Trophoblast cell (in vitro differentiated cells and primary cell): ENCODE results near the gene SLC9A1.

Source experiments
- DNase-seq, 2 donors: peaks; one replicate each; pipeline ENCODE4 v3.0.0-alpha.2; 2016
- H2AFZ ChIP-seq: 2 replicates; pipeline ENCODE4 v1.6.1; 2013; ENCODE audit warnings: low read length, moderate library complexity, mild to moderate bottlenecking; ENCODE audit not compliant: insufficient read depth, poor library complexity
- H2AK5ac ChIP-seq: 2 replicates; pipeline ENCODE4 v1.6.1; 2013; ENCODE audit warnings: mild to moderate bottlenecking, low read length
- H2BK120ac ChIP-seq: 2 replicates; pipeline ENCODE4 v1.6.1; 2013; ENCODE audit warnings: low read length, mild to moderate bottlenecking, moderate library complexity; ENCODE audit not compliant: insufficient read depth, poor library complexity
- H2BK12ac ChIP-seq: 2 replicates; pipeline ENCODE4 v1.6.1; 2013; ENCODE audit warnings: mild to moderate bottlenecking, low read length, moderate library complexity
- H2BK5ac ChIP-seq: 2 replicates; pipeline ENCODE4 v1.6.1; 2013; ENCODE audit warnings: low read length, low read depth, moderate library complexity, mild to moderate bottlenecking; ENCODE audit not compliant: poor library complexity
- H3K14ac ChIP-seq: 2 replicates; pipeline ENCODE4 v1.6.1; 2013; ENCODE audit warnings: mild to moderate bottlenecking, low read length
- H3K18ac ChIP-seq: 2 replicates; pipeline ENCODE4 v1.6.1; 2013; ENCODE audit warnings: mild to moderate bottlenecking, low read length
- H3K23ac ChIP-seq: 2 replicates; pipeline ENCODE4 v1.6.1; 2013; ENCODE audit warnings: low read length
- H3K27ac ChIP-seq: 2 replicates; pipeline ENCODE4 v1.5.1; 2013; ENCODE audit warnings: low read depth, mild to moderate bottlenecking, inconsistent platforms, low read length, moderate library complexity
- H3K27me3 ChIP-seq: 2 replicates; pipeline ENCODE4 v1.6.1; 2013; ENCODE audit warnings: inconsistent platforms, mild to moderate bottlenecking, low read length, moderate library complexity; ENCODE audit not compliant: insufficient read depth
- H3K36me3 ChIP-seq, 2 experiments: 1 replicate in 1 of 2; 2 replicates in 1 of 2; pipeline ENCODE4 v1.6.1; 2013; ENCODE audit warnings: low read length in 2 of 2, mild to moderate bottlenecking in 2 of 2, moderate library complexity in 1 of 2; ENCODE audit not compliant: insufficient read depth in 2 of 2, control insufficient read depth in 1 of 2
- H3K4ac ChIP-seq: 2 replicates; pipeline ENCODE4 v1.6.1; 2013; ENCODE audit warnings: low read depth, mild to moderate bottlenecking, low read length, moderate library complexity
- H3K4me1 ChIP-seq, 2 experiments: 1 replicate in 1 of 2; 2 replicates in 1 of 2; pipeline ENCODE4 v1.6.1; 2013; ENCODE audit warnings: low read length in 2 of 2, mild to moderate bottlenecking in 2 of 2, moderate library complexity in 1 of 2; ENCODE audit not compliant: insufficient read depth in 2 of 2, control insufficient read depth in 1 of 2
- H3K4me2 ChIP-seq: 2 replicates; pipeline ENCODE4 v1.6.1; 2013; ENCODE audit warnings: inconsistent platforms, mild to moderate bottlenecking, low read length, moderate library complexity
- H3K4me3 ChIP-seq: 2 replicates; pipeline ENCODE4 v1.5.1; 2013; ENCODE audit warnings: mild to moderate bottlenecking, low read depth, low read length, inconsistent platforms
- H3K79me1 ChIP-seq: one replicate; pipeline ENCODE4 v1.6.1; 2013; ENCODE audit warnings: low read length
- H3K79me2 ChIP-seq: 2 replicates; pipeline ENCODE4 v1.6.1; 2013; ENCODE audit warnings: low read length, mild to moderate bottlenecking; ENCODE audit not compliant: control insufficient read depth, insufficient read depth, poor library complexity
- H3K9ac ChIP-seq: 2 replicates; pipeline ENCODE4 v1.6.1; 2013; ENCODE audit warnings: mild to moderate bottlenecking, low read length
- H3K9me3 ChIP-seq: 2 replicates; pipeline ENCODE4 v1.6.1; 2013; ENCODE audit warnings: low read depth, mild to moderate bottlenecking, control low read depth, inconsistent platforms, low read length; ENCODE audit not compliant: insufficient read depth
- H4K12ac ChIP-seq: 2 replicates; pipeline ENCODE4 v1.6.1; 2013; ENCODE audit warnings: low read depth, mild to moderate bottlenecking, low read length, moderate library complexity
- H4K8ac ChIP-seq: 2 replicates; pipeline ENCODE4 v1.6.1; 2013; ENCODE audit warnings: low read depth, mild to moderate bottlenecking, low read length, moderate library complexity
- H4K91ac ChIP-seq: one replicate; pipeline ENCODE4 v1.6.1; 2013; ENCODE audit warnings: low read depth, mild to moderate bottlenecking, low read length, moderate library complexity
- WGBS: extraction: QIAGEN DNeasy Blood & Tissue Kit; methylation state at CpG from one replicate; pipeline ENCODE4 v1.1.7; 2013; ENCODE audit warnings: missing lambda C conversion rate; ENCODE audit not compliant: insufficient read length, insufficient coverage; ENCODE audit errors: extremely low coverage; 5-methylcytosine and 5-hydroxymethylcytosine counted together

SLC9A1 gene

DNA sequence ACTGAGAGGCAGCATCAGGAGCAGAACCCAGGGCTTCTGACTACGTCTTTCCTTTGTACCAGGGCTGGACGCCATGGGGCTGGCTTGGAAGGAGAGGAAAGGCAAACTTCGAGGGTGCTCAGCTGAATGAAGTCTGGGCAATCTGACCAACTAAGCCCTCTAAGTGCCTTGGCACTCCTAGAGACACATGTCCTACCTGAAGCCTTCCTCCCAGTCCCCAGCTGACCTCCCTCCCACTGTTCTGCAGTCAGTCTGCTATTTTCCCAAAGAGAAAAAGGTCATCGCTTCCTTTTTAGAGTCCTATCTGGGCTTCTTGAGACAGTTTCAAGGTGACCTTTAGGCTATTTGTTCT, 5.2 kb downstream of the SLC9A1 start:
- Histone ChIP-seq H2BK12ac (no peak overlapping the region), H3K9me3 (no peaks in the 10 kb centered on the region)
- no CpG with 5 or more reads among the region's 4 CpGs for WGBS

DNA sequence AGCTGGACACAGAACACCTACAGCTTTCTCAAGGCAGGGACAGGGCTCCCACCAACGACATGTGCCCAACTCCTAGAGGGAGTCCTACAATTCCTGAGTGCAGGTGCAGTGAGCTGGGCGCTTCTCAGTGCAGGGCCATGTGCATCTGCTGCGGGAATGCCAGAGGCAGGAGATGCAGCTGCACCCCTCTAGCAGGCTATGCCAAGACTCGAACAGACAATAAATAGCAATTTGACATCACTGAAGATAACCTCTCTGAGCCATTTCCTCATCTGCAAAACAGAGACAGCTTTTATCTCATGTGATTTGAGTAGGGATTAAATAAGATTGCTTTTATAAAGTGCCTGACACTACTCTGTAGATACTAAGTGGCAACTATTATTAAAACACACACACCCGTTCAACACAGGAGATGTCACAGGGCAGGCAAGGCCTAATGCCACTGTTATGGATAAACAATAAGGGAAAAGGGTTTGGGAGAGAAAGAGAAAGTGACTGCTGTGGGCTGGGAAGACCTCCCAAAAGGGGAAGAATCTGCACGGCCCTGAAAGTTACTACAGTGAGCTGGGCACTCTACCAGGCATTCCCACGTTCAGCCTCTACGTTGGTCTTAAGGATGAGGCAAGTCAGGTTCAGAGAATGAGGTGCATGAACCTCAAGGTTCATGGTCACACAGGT, 5.7 kb downstream of the SLC9A1 start:
- H2BK120ac ChIP-seq = peak overlapping the region; percentile 63
- no peak overlapping the region for H4K12ac ChIP-seq
- H2AK5ac ChIP-seq = peak overlapping the region; percentile 26
- H3K9ac ChIP-seq = no peak overlapping the region
- no CpG with 5 or more reads among the region's 8 CpGs for WGBS
- H4K91ac ChIP-seq = no peak overlapping the region
- H3K4me2 ChIP-seq = no peak overlapping the region
- H3K79me2 ChIP-seq = peaks cover 30% of the 10 kb centered on the region
- H2BK5ac ChIP-seq = peak overlapping the region; percentile 31
- no peak overlapping the region for H3K27ac ChIP-seq
- H3K4me3 ChIP-seq = no peak overlapping the region
- peak overlapping the region; percentile 29 for H2BK12ac ChIP-seq
- no peak overlapping the region for H4K8ac ChIP-seq
- DNase-seq = no peak
- peaks cover 25% of the 10 kb centered on the region for H3K79me1 ChIP-seq
- no peak overlapping the region for H3K23ac ChIP-seq
- H3K9me3 ChIP-seq = no peaks in the 10 kb centered on the region
- peak overlapping the region; percentile 66 for H3K4ac ChIP-seq
- H3K27me3 ChIP-seq = no peaks in the 10 kb centered on the region
- peaks cover 37 to 59% of the 10 kb centered on the region in 2 experiments for H3K4me1 ChIP-seq
- peak overlapping the region; percentile 72 for H3K18ac ChIP-seq
- no peak overlapping the region for H2AFZ ChIP-seq
- peaks cover 0 to 14% of the 10 kb centered on the region in 2 experiments for H3K36me3 ChIP-seq
- H3K14ac ChIP-seq = peak overlapping the region; percentile 17

More for the DNA sequence above, 5.2 kb downstream of the SLC9A1 start:
- Histone ChIP-seq H3K79me2 (peaks cover 35% of the 10 kb centered on the region), H2BK120ac (no peak overlapping the region), H3K79me1 (peaks cover 27% of the 10 kb centered on the region), H2BK5ac (no peak overlapping the region), H2AK5ac (peak overlapping the region; percentile 26), H4K8ac (no peak overlapping the region), H4K91ac (no peak overlapping the region), H3K4me1 (peaks cover 38 to 56% of the 10 kb centered on the region in 2 experiments), H3K4me3 (no peak overlapping the region), H3K27me3 (no peaks in the 10 kb centered on the region), H3K4me2 (no peak overlapping the region), H3K23ac (no peak overlapping the region), H3K36me3 (peaks cover 0 to 14% of the 10 kb centered on the region in 2 experiments), H4K12ac (no peak overlapping the region), H2AFZ (no peak overlapping the region), H3K27ac (no peak overlapping the region), H3K9ac (no peak overlapping the region), H3K14ac (peak overlapping the region; percentile 17), H3K18ac (no peak overlapping the region), H3K4ac (peak overlapping the region; percentile 66)
- no peak for DNase-seq

DNA sequence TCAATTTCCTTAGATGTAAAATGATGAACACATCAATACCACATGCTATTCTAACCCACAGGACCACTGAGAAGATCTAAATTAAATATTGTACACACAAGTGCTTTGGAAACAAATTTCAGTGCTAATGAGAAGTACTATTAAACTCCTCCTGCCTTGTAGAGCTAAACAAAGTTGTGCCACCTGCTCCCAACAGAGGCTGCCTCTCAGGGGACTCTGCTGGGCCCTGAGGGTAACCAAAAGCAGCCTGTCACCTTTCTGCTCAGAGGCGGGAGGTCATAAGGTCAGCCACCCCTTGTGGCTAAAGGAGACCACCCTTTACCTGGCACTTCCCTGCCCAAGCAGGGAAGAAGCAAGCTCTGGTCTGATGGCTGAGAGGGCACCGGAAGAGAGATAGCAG, 6.3 kb downstream of the SLC9A1 start:
- Histone ChIP-seq H2BK120ac (peak overlapping the region; percentile 63), H3K79me1 (peaks cover 23% of the 10 kb centered on the region), H3K36me3 (peaks cover 0 to 14% of the 10 kb centered on the region in 2 experiments), H4K12ac (no peak overlapping the region), H3K79me2 (peaks cover 24% of the 10 kb centered on the region), H2AK5ac (no peak overlapping the region), H3K23ac (no peak overlapping the region), H3K27me3 (no peaks in the 10 kb centered on the region), H2BK5ac (peak overlapping the region; percentile 31), H4K8ac (no peak overlapping the region), H3K4me1 (peaks cover 31 to 55% of the 10 kb centered on the region in 2 experiments), H3K9me3 (no peaks in the 10 kb centered on the region), H3K4ac (peak overlapping the region; percentile 37), H3K27ac (peak overlapping the region; percentile 57), H3K14ac (no peak overlapping the region), H2BK12ac (no peak overlapping the region), H3K4me3 (no peak overlapping the region), H3K9ac (no peak overlapping the region), H4K91ac (peak overlapping the region; percentile 38), H2AFZ (no peak overlapping the region), H3K18ac (peak overlapping the region; percentile 72), H3K4me2 (no peak overlapping the region)
- no CpG with 5 or more reads among the region's 2 CpGs for WGBS
- DNase-seq = no peak

DNA sequence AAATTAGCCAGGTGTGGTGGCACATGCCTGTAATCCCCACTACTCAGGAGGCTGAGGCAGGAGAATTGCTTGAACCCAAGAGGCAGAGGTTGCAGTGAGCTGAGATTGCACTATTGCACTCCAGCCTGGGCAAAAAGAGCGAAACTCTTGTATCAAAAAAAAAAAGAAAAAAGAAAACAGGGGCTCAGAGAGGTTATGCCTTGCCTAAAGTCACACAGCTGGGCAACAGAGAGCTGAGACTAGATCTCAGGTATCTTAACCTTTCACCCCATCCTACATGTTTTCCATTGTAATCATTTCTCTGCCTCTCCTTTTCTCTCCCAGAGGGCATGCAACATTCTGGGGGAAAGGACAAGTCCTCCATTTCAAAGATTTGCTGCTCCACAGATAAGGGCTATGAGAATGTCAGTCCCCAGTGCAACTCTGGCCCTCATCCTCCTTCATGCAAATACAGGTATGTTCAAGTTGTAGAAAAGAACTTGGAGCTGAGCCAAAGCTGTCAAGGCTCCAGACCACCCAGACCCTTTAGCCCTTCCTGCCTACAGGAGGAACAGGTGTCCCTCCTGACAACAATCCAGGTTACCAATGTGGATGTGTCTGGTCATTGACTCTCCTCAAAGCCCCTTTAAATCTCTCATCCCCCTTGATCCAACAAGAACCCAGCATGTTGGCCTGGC, 6.9 kb downstream of the SLC9A1 start:
- Histone ChIP-seq H3K79me2 (peaks cover 18% of the 10 kb centered on the region), H3K4me3 (no peak overlapping the region), H3K4me1 (peaks cover 30 to 55% of the 10 kb centered on the region in 2 experiments), H3K9me3 (no peaks in the 10 kb centered on the region), H4K12ac (no peak overlapping the region), H4K8ac (no peak overlapping the region), H3K4ac (peak overlapping the region; percentile 51), H4K91ac (peak overlapping the region; percentile 22), H3K27me3 (no peaks in the 10 kb centered on the region), H3K9ac (no peak overlapping the region), H2AK5ac (no peak overlapping the region), H2BK120ac (peak overlapping the region; percentile 49), H3K14ac (no peak overlapping the region), H3K79me1 (peaks cover 27% of the 10 kb centered on the region), H3K36me3 (peaks cover 0 to 14% of the 10 kb centered on the region in 2 experiments), H3K4me2 (no peak overlapping the region), H3K23ac (no peak overlapping the region), H2BK12ac (no peak overlapping the region), H2BK5ac (no peak overlapping the region), H3K27ac (peak overlapping the region; percentile 57), H3K18ac (peak overlapping the region; percentile 47), H2AFZ (no peak overlapping the region)
- DNase-seq = peak; percentile 82 to 95
- no CpG with 5 or more reads among the region's 1 CpG for WGBS
